ENCODE results near the gene NDUFA8. TPM values are rescaled to one million over a fixed set of nuclear protein-coding genes. Genes with fewer than 3 reads are reported as not detected.

The NDUFA8 gene
- total RNA-seq, 1 donor from 2014 or later, result 37.7 TPM

DNA sequence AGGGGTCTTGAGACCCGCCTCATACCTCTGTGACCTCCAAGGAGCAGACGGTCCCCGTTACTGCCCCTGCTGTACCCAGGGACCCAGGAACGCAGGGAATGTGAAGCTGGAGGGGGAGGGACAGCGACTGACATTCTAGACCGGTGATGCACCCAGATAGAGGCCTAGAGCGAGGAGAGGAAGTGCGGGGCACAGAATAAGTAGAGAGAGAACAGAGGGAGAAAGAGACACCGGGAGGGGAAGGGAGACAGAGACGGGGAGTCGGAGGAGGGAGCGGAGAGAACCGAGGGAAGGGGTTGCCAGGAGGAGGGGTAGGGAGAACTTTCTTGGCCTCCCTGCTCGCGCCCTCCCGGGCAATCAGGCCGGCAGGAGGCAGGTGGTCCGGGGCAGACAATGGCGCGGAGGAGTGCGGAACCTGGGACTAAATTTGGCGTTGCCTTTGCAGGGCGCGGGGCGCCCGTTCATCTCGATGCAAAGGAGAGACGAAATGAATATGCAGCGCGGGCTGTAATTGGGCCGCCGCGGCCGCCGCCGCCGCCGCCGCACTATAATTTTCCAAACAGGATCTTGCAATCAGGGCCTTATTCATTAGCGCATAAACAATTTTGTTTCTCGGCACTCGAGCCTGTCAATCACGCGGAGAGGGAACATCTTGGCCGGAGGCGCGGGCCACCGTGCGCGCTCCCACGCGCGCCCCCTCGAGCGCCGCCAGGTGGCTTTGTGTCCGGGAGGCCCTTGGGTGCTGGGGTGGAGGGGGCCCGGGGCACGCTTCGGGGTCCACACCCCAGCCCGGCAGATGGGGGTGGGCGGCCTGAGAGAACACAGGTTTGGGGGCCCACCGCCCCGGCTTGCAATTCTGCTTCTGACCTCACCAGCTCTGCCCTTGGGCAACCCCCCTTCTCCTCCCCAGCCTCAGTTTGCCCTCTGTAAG lies 33.0 kb downstream of the NDUFA8 start:
- Mint-ChIP-seq H3K4me1 (peaks cover 23% of the 10 kb centered on the region), H3K4me3 (peak overlapping the region; percentile 68), H3K27me3 (ENCODE audit: low read depth) (peaks cover 53% of the 10 kb centered on the region)

GRCh38 chr9:122125509-122126330 lies 33.9 kb downstream of the NDUFA8 start:
- DNase-seq (ENCODE audit: low spot score in 2 of 2, unreplicated experiment in 2 of 2), result no peak
- no peaks in the 10 kb centered on the region for H3K36me3 Mint-ChIP-seq
- peak overlapping the region; percentile 68 for H3K4me3 Mint-ChIP-seq
- peak overlapping the region; percentile 45 for H3K27ac Mint-ChIP-seq
- peaks cover 50% of the 10 kb centered on the region for H3K27me3 Mint-ChIP-seq (ENCODE audit: low read depth)
- TF ChIP-seq CTCF (IDR thresholded peaks at IDR 0.05; ENCODE audit: unreplicated experiment), result no peak
- H3K9me3 Mint-ChIP-seq, result no peaks in the 10 kb centered on the region
- peaks cover 15% of the 10 kb centered on the region for H3K4me1 Mint-ChIP-seq

More for the DNA sequence above, 33.0 kb downstream of the NDUFA8 start:
- H3K36me3 Mint-ChIP-seq, result no peaks in the 10 kb centered on the region
- peak overlapping the region; percentile 45 for H3K27ac Mint-ChIP-seq
- DNase-seq (ENCODE audit: low spot score in 2 of 2, unreplicated experiment in 2 of 2), result no peak
- no peak for TF ChIP-seq CTCF (IDR thresholded peaks at IDR 0.05; ENCODE audit: unreplicated experiment)
- H3K9me3 Mint-ChIP-seq, result no peaks in the 10 kb centered on the region

DNA sequence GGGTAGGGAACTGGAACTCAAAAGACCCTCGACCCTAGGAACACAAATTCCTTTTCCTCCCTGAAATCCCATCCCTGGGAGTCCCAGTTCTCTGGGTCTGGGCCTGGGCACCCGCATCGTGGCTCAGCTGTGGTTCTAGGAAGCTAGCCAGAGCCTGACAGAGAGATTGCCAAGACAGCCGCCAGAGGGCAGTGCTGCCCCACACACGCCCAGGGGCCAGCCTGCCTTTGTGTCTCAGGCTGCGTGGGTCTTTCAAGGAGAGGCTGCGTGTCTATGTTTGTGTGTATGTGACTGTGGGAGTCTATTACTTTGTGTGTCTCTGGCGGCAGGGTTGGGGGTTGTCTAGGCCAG lies 34.4 kb downstream of the NDUFA8 start:
- peak; percentile 80 for TF ChIP-seq CTCF (IDR thresholded peaks at IDR 0.05; ENCODE audit: unreplicated experiment)
- Mint-ChIP-seq H3K36me3 (no peaks in the 10 kb centered on the region), H3K27me3 (ENCODE audit: low read depth) (peaks cover 49% of the 10 kb centered on the region), H3K27ac (no peak overlapping the region), H3K9me3 (no peaks in the 10 kb centered on the region), H3K4me1 (peaks cover 15% of the 10 kb centered on the region), H3K4me3 (peak overlapping the region; percentile 38)
- peak; percentile 68 to 91 for DNase-seq (ENCODE audit: low spot score in 2 of 2, unreplicated experiment in 2 of 2)

DNA sequence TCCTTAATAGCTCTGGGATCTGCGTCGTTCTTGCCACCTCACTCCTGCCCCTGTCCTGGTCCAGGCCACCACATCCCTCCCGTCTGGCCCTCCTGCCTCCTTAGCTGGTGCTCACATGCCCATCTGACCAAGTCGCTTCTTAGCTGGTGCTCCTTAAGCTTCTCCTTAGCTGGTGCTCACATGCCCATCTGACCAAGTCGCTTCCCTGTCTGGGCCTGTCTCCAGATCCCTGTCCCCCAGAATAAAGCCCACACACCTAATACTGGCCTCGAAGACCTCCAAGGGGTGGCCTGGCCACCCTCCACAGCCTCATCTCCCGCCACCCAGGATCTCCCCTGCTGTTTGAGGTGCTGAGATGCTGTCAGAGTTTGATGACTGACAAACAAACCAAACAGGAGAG lies 35.1 kb downstream of the NDUFA8 start:
- DNase-seq (ENCODE audit: low spot score in 2 of 2, unreplicated experiment in 2 of 2), result no peak
- Mint-ChIP-seq H3K27me3 (ENCODE audit: low read depth) (peaks cover 49% of the 10 kb centered on the region), H3K9me3 (no peaks in the 10 kb centered on the region), H3K27ac (no peak overlapping the region), H3K36me3 (no peaks in the 10 kb centered on the region), H3K4me3 (no peak overlapping the region), H3K4me1 (peaks cover 15% of the 10 kb centered on the region)
- no peak for TF ChIP-seq CTCF (IDR thresholded peaks at IDR 0.05; ENCODE audit: unreplicated experiment)

GRCh38 chr9:122124048-122124447 lies 35.5 kb downstream of the NDUFA8 start:
- Mint-ChIP-seq H3K36me3 (no peaks in the 10 kb centered on the region), H3K9me3 (no peaks in the 10 kb centered on the region), H3K4me3 (no peak overlapping the region), H3K4me1 (peaks cover 15% of the 10 kb centered on the region), H3K27me3 (ENCODE audit: low read depth) (peaks cover 44% of the 10 kb centered on the region), H3K27ac (no peak overlapping the region)
- no peak for DNase-seq (ENCODE audit: low spot score in 2 of 2, unreplicated experiment in 2 of 2)
- TF ChIP-seq CTCF (IDR thresholded peaks at IDR 0.05; ENCODE audit: unreplicated experiment), result no peak
